Keratinocyte (primary cell): ENCODE measurements around the gene RAPGEF1. TPM values are rescaled to one million over a fixed set of nuclear protein-coding genes. Genes with fewer than 3 reads are reported as not detected.

Experiments
- DNase-seq: peaks from one replicate; pipeline ENCODE4 v3.0.0-alpha.2; 2011; ENCODE audit warnings: low read depth, missing footprints, low spot score
- FAIRE-seq: peaks from 2 replicates; lab custom pipeline; 2011; peaks lifted over from hg19 to GRCh38; lab: Jason Lieb, UNC
- H2AFZ ChIP-seq: 2 replicates; pipeline ENCODE4 v1.6.0; 2012; ENCODE audit warnings: low read length, control low read depth, inconsistent platforms; ENCODE audit not compliant: control insufficient read depth
- H3K27ac ChIP-seq: 2 replicates; pipeline ENCODE4 v1.5.1; 2011; ENCODE audit warnings: low read length; ENCODE audit not compliant: control insufficient read depth, insufficient read depth
- H3K27me3 ChIP-seq: 3 replicates; pipeline ENCODE4 v1.6.0; 2011; ENCODE audit warnings: low read length; ENCODE audit not compliant: control insufficient read depth, insufficient read depth; ENCODE audit errors: extremely low read depth
- H3K36me3 ChIP-seq, 2 experiments: 2 replicates in 1 of 2; 3 replicates in 1 of 2; pipeline ENCODE4 v1.5.1; 2011; ENCODE audit warnings: low read length in 2 of 2, mild to moderate bottlenecking in 1 of 2; ENCODE audit not compliant: control insufficient read depth in 2 of 2, insufficient read depth in 2 of 2; ENCODE audit errors: extremely low read depth in 1 of 2
- H3K4me1 ChIP-seq: 3 replicates; pipeline ENCODE4 v1.5.1; 2011; ENCODE audit warnings: low read length; ENCODE audit not compliant: control insufficient read depth, insufficient read depth; ENCODE audit errors: extremely low read depth
- H3K4me2 ChIP-seq: 3 replicates; pipeline ENCODE4 v1.6.0; 2011; ENCODE audit warnings: low read depth, low read length; ENCODE audit not compliant: control insufficient read depth, insufficient read depth; ENCODE audit errors: extremely low read depth
- H3K4me3 ChIP-seq, 3 experiments: fragments of 200-600 bp in 1 of 3; sonication (generic) in 1 of 3; 2 replicates in 2 of 3; 3 replicates in 1 of 3; pipeline ENCODE4 v1.5.1; 2011 to 2016; ENCODE audit warnings: low read length in 3 of 3, mild to moderate bottlenecking in 3 of 3, control low read depth in 2 of 3, inconsistent platforms in 1 of 3, low read depth in 1 of 3, mixed read lengths in 1 of 3, mixed run types in 1 of 3, moderate library complexity in 1 of 3; ENCODE audit not compliant: control insufficient read depth in 2 of 3, insufficient read depth in 2 of 3; ENCODE audit errors: extremely low read depth in 1 of 3
- H3K79me2 ChIP-seq: 2 replicates; pipeline ENCODE4 v1.6.0; 2012; ENCODE audit warnings: low read length; ENCODE audit not compliant: control insufficient read depth, insufficient read depth
- H3K9ac ChIP-seq: 3 replicates; pipeline ENCODE4 v1.6.0; 2011; ENCODE audit warnings: low read length; ENCODE audit not compliant: control insufficient read depth, insufficient read depth; ENCODE audit errors: extremely low read depth
- H3K9me1 ChIP-seq: 3 replicates; pipeline ENCODE4 v1.6.0; 2011; ENCODE audit warnings: low read length; ENCODE audit not compliant: control insufficient read depth, insufficient read depth; ENCODE audit errors: extremely low read depth
- H3K9me3 ChIP-seq: 2 replicates; pipeline ENCODE4 v1.5.1; 2012; ENCODE audit warnings: low read depth, low read length; ENCODE audit not compliant: control insufficient read depth
- H4K20me1 ChIP-seq: 3 replicates; pipeline ENCODE4 v1.6.0; 2011; ENCODE audit warnings: low read length; ENCODE audit not compliant: control insufficient read depth, insufficient read depth; ENCODE audit errors: extremely low read depth
- CTCF ChIP-seq, 3 experiments: IDR thresholded peaks in 1 of 3; conservative IDR thresholded peaks in 1 of 3; optimal IDR thresholded peaks in 1 of 3; 2 replicates in 2 of 3; 3 replicates in 1 of 3; pipeline versions ENCODE3 to v1.5.1; 2011; ENCODE audit warnings: low read length in 3 of 3, mild to moderate bottlenecking in 3 of 3, moderate library complexity in 2 of 3, control low read depth in 1 of 3, inconsistent platforms in 1 of 3; ENCODE audit not compliant: insufficient read depth in 2 of 3; ENCODE audit errors: extremely low read depth in 1 of 3
- EZH2 ChIP-seq: IDR thresholded peaks from one replicate; pipeline ENCODE4 v1.6.1; 2012; ENCODE audit warnings: inconsistent platforms, mild to moderate bottlenecking, low read length, moderate library complexity
- dilution Hi-C: fragments of 300-500 bp; cut with MboI; formaldehyde crosslinking; loops from one replicate; pipeline ENCODE4 v1.7.0; 2020; ENCODE audit warnings: low sequenced_read_pairs; ENCODE audit not compliant: extremely low pct_ligation_motif_present
- polyA plus RNA-seq, 5 experiments: library from polyadenylated mRNA; depleted of rRNA in 3 of 5; stranded (reverse) in 3 of 5; stranded (forward) in 1 of 5; unstranded in 1 of 5; fragments of >200 nt; gene quantifications; 1 replicate in 1 of 5; 2 replicates in 3 of 5; 3 replicates in 1 of 5; pipeline versions ENCODE4 v1.2.1 to v1.2.3, GENCODE V29; 2011 to 2012; ENCODE audit warnings: missing spikeins in 2 of 5, low read depth in 1 of 5, low replicate concordance in 1 of 5

Gene RAPGEF1
- polyA plus RNA-seq, 1 donor (not counting 4 experiments of a cell fraction or from before 2014, with no cell fraction given), result 18.5 TPM

GRCh38 chr9:131577005-131578000 is 162.6 kb downstream of the RAPGEF1 start:
- TF ChIP-seq CTCF (optimal IDR thresholded peaks at IDR 0.05 in 1 of 3, IDR thresholded peaks at IDR 0.05 in 1 of 3, conservative IDR thresholded peaks at IDR 0.05 in 1 of 3; ENCODE audit: extremely low read depth in 1 of 3, insufficient read depth in 2 of 3, low read length in 3 of 3) (no peak), EZH2 (no peak)
- no peak overlapping the region for H3K4me3 ChIP-seq
- no peaks in the 10 kb centered on the region for H3K4me1 ChIP-seq
- H3K36me3 ChIP-seq, result peaks cover 9 to 20% of the 10 kb centered on the region in 2 experiments
- no peaks in the 10 kb centered on the region for H3K9me1 ChIP-seq
- dilution Hi-C loops, result no loop called here
- H3K9me3 ChIP-seq, result no peaks in the 10 kb centered on the region
- H3K9ac ChIP-seq, result no peak overlapping the region
- no peak overlapping the region for H3K4me2 ChIP-seq
- no peaks in the 10 kb centered on the region for H3K27me3 ChIP-seq
- H3K79me2 ChIP-seq, result no peaks in the 10 kb centered on the region
- no peak overlapping the region for H2AFZ ChIP-seq
- FAIRE-seq (no peak), DNase-seq (no peak)
- no peaks in the 10 kb centered on the region for H4K20me1 ChIP-seq
- H3K27ac ChIP-seq, result no peak overlapping the region

GRCh38 chr9:131575946-131576853 is 163.7 kb downstream of the RAPGEF1 start:
- TF ChIP-seq EZH2 (no peak), CTCF (optimal IDR thresholded peaks at IDR 0.05 in 1 of 3, IDR thresholded peaks at IDR 0.05 in 1 of 3, conservative IDR thresholded peaks at IDR 0.05 in 1 of 3; ENCODE audit: extremely low read depth in 1 of 3, insufficient read depth in 2 of 3, low read length in 3 of 3) (no peak)
- no peaks in the 10 kb centered on the region for H3K9me3 ChIP-seq
- H3K27ac ChIP-seq, result no peak overlapping the region
- no peaks in the 10 kb centered on the region for H3K4me1 ChIP-seq
- H3K36me3 ChIP-seq, result peaks cover 9 to 16% of the 10 kb centered on the region in 2 experiments
- H3K9me1 ChIP-seq, result no peaks in the 10 kb centered on the region
- H3K9ac ChIP-seq, result no peak overlapping the region
- no peaks in the 10 kb centered on the region for H3K79me2 ChIP-seq
- H2AFZ ChIP-seq, result no peak overlapping the region
- H4K20me1 ChIP-seq, result no peaks in the 10 kb centered on the region
- H3K27me3 ChIP-seq, result no peaks in the 10 kb centered on the region
- dilution Hi-C loops, result no loop called here
- no peak overlapping the region for H3K4me2 ChIP-seq
- no peak for FAIRE-seq
- no peak overlapping the region for H3K4me3 ChIP-seq
- DNase-seq, result no peak
